Endothelial cell of umbilical vein (primary cell): ENCODE measurements around the gene HIVEP3. TPM values are rescaled to one million over a fixed set of nuclear protein-coding genes. Genes with fewer than 3 reads are reported as not detected.

ENCODE experiments used
- BruUV-seq: library from RNA; stranded (reverse); fragments of 400-500 nt; replicated peaks from 2 replicates; lab custom pipeline; 2021; lab: Mats Ljungman, UMichigan
- CTCF ChIA-PET: fragments of 300-600, 350-600 bp; sonication (Branson Sonifier 250); formaldehyde crosslinking; loops from one replicate; lab custom pipeline; 2021; ENCODE audit warnings: antibody characterized with exemption, inconsistent platforms; lab: Charles Lee
- POLR2A ChIA-PET: fragments of 300-600, 350-600 bp; sonication (Branson Sonifier 250); formaldehyde crosslinking; loops from one replicate; lab custom pipeline; 2021; ENCODE audit warnings: antibody characterized with exemption, inconsistent platforms; lab: Charles Lee
- DNase-seq: peaks from one replicate; pipeline ENCODE4 v3.0.0-alpha.2; 2011; ENCODE audit warnings: low read depth, low spot score
- FAIRE-seq: peaks from 2 replicates; lab custom pipeline; 2011; peaks lifted over from hg19 to GRCh38; lab: Jason Lieb, UNC
- H2AFZ ChIP-seq: 2 replicates; pipeline ENCODE4 v1.6.0; 2012; ENCODE audit warnings: low read depth, low read length, control low read depth, inconsistent platforms
- H3K27ac ChIP-seq: 2 replicates; pipeline ENCODE4 v1.5.1; 2011; ENCODE audit warnings: low read depth, mild to moderate bottlenecking, control low read depth, low read length, moderate library complexity; ENCODE audit not compliant: insufficient read depth
- H3K27me3 ChIP-seq, 2 experiments: 2 replicates each; pipeline versions ENCODE4 v1.6.0 to v1.6.1; 2011; ENCODE audit warnings: low read length in 2 of 2, mixed read lengths in 1 of 2; ENCODE audit not compliant: control insufficient read depth in 2 of 2, insufficient read depth in 2 of 2
- H3K36me3 ChIP-seq, 2 experiments: 2 replicates in 1 of 2; 3 replicates in 1 of 2; pipeline ENCODE4 v1.5.1; 2011; ENCODE audit warnings: low read length in 2 of 2, mild to moderate bottlenecking in 1 of 2, moderate library complexity in 1 of 2; ENCODE audit not compliant: control insufficient read depth in 2 of 2, insufficient read depth in 2 of 2; ENCODE audit errors: extremely low read depth in 1 of 2
- H3K4me1 ChIP-seq: 3 replicates; pipeline ENCODE4 v1.5.1; 2011; ENCODE audit warnings: mild to moderate bottlenecking, low read length; ENCODE audit not compliant: control insufficient read depth, insufficient read depth; ENCODE audit errors: extremely low read depth
- H3K4me2 ChIP-seq: 2 replicates; pipeline ENCODE4 v1.6.1; 2011; ENCODE audit warnings: low read length, control low read depth, mixed read lengths; ENCODE audit not compliant: insufficient read depth
- H3K4me3 ChIP-seq, 3 experiments: fragments of 200-600 bp in 1 of 3; sonication (generic), shearing (Covaris generic) in 1 of 3; replicated peaks in 1 of 3; 2 replicates each; pipeline ENCODE4 v1.5.1; 2011 to 2016; ENCODE audit warnings: control low read depth in 3 of 3, low read length in 3 of 3, mild to moderate bottlenecking in 2 of 3, inconsistent platforms in 1 of 3, low read depth in 1 of 3, moderate library complexity in 1 of 3; ENCODE audit not compliant: insufficient read depth in 1 of 3
- H3K79me2 ChIP-seq: 2 replicates; pipeline ENCODE4 v1.6.0; 2012; ENCODE audit warnings: low read length, inconsistent platforms; ENCODE audit not compliant: control insufficient read depth, insufficient read depth
- H3K9ac ChIP-seq: replicated peaks from 2 replicates; pipeline ENCODE3; 2011; ENCODE audit warnings: low read length, control low read depth; ENCODE audit not compliant: insufficient read depth; ENCODE audit errors: extremely low read depth
- H3K9me1 ChIP-seq: replicated peaks from 3 replicates; pipeline ENCODE4 v1.6.0; 2011; ENCODE audit warnings: mild to moderate bottlenecking, low read length; ENCODE audit not compliant: control insufficient read depth, insufficient read depth; ENCODE audit errors: extremely low read depth
- H3K9me3 ChIP-seq: replicated peaks from 2 replicates; pipeline ENCODE4 v1.5.1; 2012; ENCODE audit warnings: low read length, inconsistent platforms; ENCODE audit not compliant: control insufficient read depth, insufficient read depth
- H4K20me1 ChIP-seq: replicated peaks from 2 replicates; pipeline ENCODE3; 2011; ENCODE audit warnings: mild to moderate bottlenecking, low read length; ENCODE audit not compliant: control insufficient read depth, insufficient read depth; ENCODE audit errors: extremely low read depth
- CTCF ChIP-seq, 2 donors: IDR thresholded peaks; 1 replicate in 1 of 2; 2 replicates in 1 of 2; pipeline ENCODE4 v1.5.1; 2011; ENCODE audit warnings: low read length in 2 of 2, mild to moderate bottlenecking in 2 of 2, moderate library complexity in 2 of 2, control low read depth in 1 of 2, inconsistent platforms in 1 of 2, low read depth in 1 of 2; ENCODE audit not compliant: insufficient read depth in 1 of 2; ENCODE audit errors: extremely low read depth in 1 of 2
- EZH2 ChIP-seq: IDR thresholded peaks from 2 replicates; pipeline ENCODE4 v1.6.1; 2012; ENCODE audit warnings: borderline replicate concordance, low read depth, mild to moderate bottlenecking, moderate library complexity, low read length, inconsistent platforms; ENCODE audit not compliant: severe bottlenecking
- FOS ChIP-seq: IDR thresholded peaks from 2 replicates; pipeline ENCODE4 v1.6.1; 2011; ENCODE audit warnings: mild to moderate bottlenecking, low read length, moderate library complexity, borderline replicate concordance; ENCODE audit not compliant: insufficient read depth
- GATA2 ChIP-seq: IDR thresholded peaks from 2 replicates; pipeline ENCODE4 v1.7.0; 2011; ENCODE audit warnings: low read depth, mild to moderate bottlenecking, moderate library complexity, mixed read lengths, low read length; ENCODE audit not compliant: insufficient read length, insufficient read depth
- JUN ChIP-seq: IDR thresholded peaks from 2 replicates; pipeline ENCODE4 v1.6.1; 2011; ENCODE audit warnings: borderline replicate concordance, low read depth; ENCODE audit not compliant: insufficient read length, insufficient read depth
- MAX ChIP-seq: IDR thresholded peaks from 2 replicates; pipeline ENCODE4 v1.6.1; 2011; ENCODE audit not compliant: insufficient read depth, insufficient read length
- MYC ChIP-seq: IDR thresholded peaks from one replicate; pipeline ENCODE4 v1.6.1; 2011; ENCODE audit warnings: mild to moderate bottlenecking, low read depth, low read length
- POLR2A ChIP-seq: IDR thresholded peaks from 2 replicates; pipeline ENCODE4 v1.6.1; 2012; ENCODE audit warnings: low read depth, mild to moderate bottlenecking, control low read depth, low read length
- POLR2AphosphoS5 ChIP-seq: IDR thresholded peaks from 2 replicates; pipeline ENCODE4 v1.6.1; 2012; ENCODE audit warnings: low read depth, mild to moderate bottlenecking, control low read depth, low read length, moderate library complexity; ENCODE audit not compliant: insufficient read depth
- dilution Hi-C: fragments of 300-500 bp; cut with MboI; formaldehyde crosslinking; loops from one replicate; pipeline ENCODE4 v1.15.0; 2019; ENCODE audit warnings: low sequenced_read_pairs; ENCODE audit not compliant: extremely low pct_ligation_motif_present
- intact Hi-C: fragments of 100-400 bp; cut with micrococcal nuclease; formaldehyde crosslinking; loops from one replicate; pipeline ENCODE4 v1.10.0; 2022
- polyA plus RNA-seq, 4 experiments: library from polyadenylated mRNA; depleted of rRNA in 3 of 4; stranded (reverse) in 3 of 4; unstranded in 1 of 4; fragments of >200 nt; gene quantifications; 2 replicates each; pipeline versions ENCODE4 v1.2.1 to v1.2.3, GENCODE V29; 2011 to 2012; ENCODE audit warnings: missing spikeins in 1 of 4
- total RNA-seq: library from RNA; stranded (reverse); gene quantifications from 2 replicates; pipeline ENCODE4 v1.2.3, GENCODE V29; 2021

HIVEP3 gene
- total and polyA plus RNA-seq, 2 donors (not counting 3 experiments of a cell fraction or from before 2014, with no cell fraction given), result 3.4 to 4.0 TPM

GRCh38 chr1:41461790-41462679, 456.7 kb downstream of the HIVEP3 start:
- Histone ChIP-seq H3K4me1 (no peaks in the 10 kb centered on the region), H3K9me1 (no peaks in the 10 kb centered on the region), H3K4me3 (no peak overlapping the region), H3K27me3 (peaks cover 0 to 7% of the 10 kb centered on the region in 2 experiments), H3K36me3 (no peaks in the 10 kb centered on the region), H4K20me1 (no peaks in the 10 kb centered on the region), H3K27ac (no peak overlapping the region), H3K79me2 (no peaks in the 10 kb centered on the region), H3K4me2 (no peak overlapping the region), H3K9me3 (no peaks in the 10 kb centered on the region), H3K9ac (no peak overlapping the region), H2AFZ (no peak overlapping the region)
- POLR2A ChIA-PET, result no interaction called here
- intact Hi-C loops (no loop called here), dilution Hi-C loops (no loop called here)
- no TSS peak for BruUV-seq
- TF ChIP-seq EZH2, result no peak
- no peak for TF ChIP-seq MAX
- no peak for TF ChIP-seq POLR2A
- no peak for TF ChIP-seq MYC
- TF ChIP-seq CTCF (IDR thresholded peaks at IDR 0.05; ENCODE audit: extremely low read depth in 1 of 2, insufficient read depth in 1 of 2, low read depth in 1 of 2, low read length in 2 of 2), result no peak
- no peak for TF ChIP-seq FOS
- no peak for TF ChIP-seq JUN
- TF ChIP-seq POLR2AphosphoS5, result no peak
- no peak for TF ChIP-seq GATA2
- CTCF ChIA-PET, result interaction anchor here (0.9 to 1.7 kb wide), 4 partner anchors 29 to 179 kb away, joined by 3 to 5 read pairs (median 3); no protein-coding TSS in a partner anchor
- FAIRE-seq (no peak), DNase-seq (no peak)
